B cell (primary cell): ENCODE data around the gene ERRFI1.

ENCODE experiments used
- CTCF ChIP-seq: fragments of 200-600 bp; IDR thresholded peaks from one replicate; pipeline ENCODE4 v1.8.0; 2022; ENCODE audit warnings: antibody characterized with exemption, mild to moderate bottlenecking
- EZH2 ChIP-seq: IDR thresholded peaks from 2 replicates; pipeline ENCODE4 v1.6.1; 2012; ENCODE audit warnings: borderline replicate concordance, low read depth, mild to moderate bottlenecking, moderate library complexity, low read length; ENCODE audit not compliant: insufficient read depth, poor library complexity, severe bottlenecking

- no peak for TF ChIP-seq CTCF
- no peak for TF ChIP-seq EZH2
These were observed 21.8 kb upstream of the ERRFI1 start for GRCh38 chr1:8047686-8048445.
